Astrocyte (in vitro differentiated cells and primary cell): ENCODE results near the gene ZC3H18. TPM values are rescaled to one million over a fixed set of nuclear protein-coding genes. Genes with fewer than 3 reads are reported as not detected.

Source experiments
- DNase-seq: peaks from one replicate; pipeline ENCODE4 v3.0.0-alpha.2; 2010; ENCODE audit warnings: low read depth
- FAIRE-seq: peaks from 2 replicates; lab custom pipeline; 2011; peaks lifted over from hg19 to GRCh38; lab: Jason Lieb, UNC
- H2AFZ ChIP-seq: 2 replicates; pipeline ENCODE4 v1.6.0; 2012; ENCODE audit warnings: low read depth, low read length, inconsistent platforms
- H3K27ac ChIP-seq: 2 replicates; pipeline ENCODE4 v1.5.1; 2011; ENCODE audit warnings: low read depth, low read length, inconsistent platforms
- H3K27me3 ChIP-seq: 2 replicates; pipeline ENCODE4 v1.6.0; 2011; ENCODE audit warnings: low read length, inconsistent platforms; ENCODE audit not compliant: insufficient read depth
- H3K36me3 ChIP-seq: 2 replicates; pipeline ENCODE4 v1.5.1; 2011; ENCODE audit warnings: low read length, inconsistent platforms; ENCODE audit not compliant: insufficient read depth
- H3K4me1 ChIP-seq: 2 replicates; pipeline ENCODE4 v1.5.1; 2011; ENCODE audit warnings: low read length, inconsistent platforms; ENCODE audit not compliant: insufficient read depth
- H3K4me2 ChIP-seq: 2 replicates; pipeline ENCODE4 v1.6.0; 2012; ENCODE audit warnings: low read length, inconsistent platforms
- H3K4me3 ChIP-seq: 2 replicates; pipeline ENCODE4 v1.5.1; 2011; ENCODE audit warnings: low read depth, mild to moderate bottlenecking, low read length, inconsistent platforms; ENCODE audit not compliant: insufficient read depth
- H3K79me2 ChIP-seq: 2 replicates; pipeline ENCODE4 v1.6.0; 2012; ENCODE audit warnings: mild to moderate bottlenecking, low read length, inconsistent platforms; ENCODE audit not compliant: insufficient read depth
- H3K9ac ChIP-seq: 2 replicates; pipeline ENCODE4 v1.6.0; 2012; ENCODE audit warnings: mild to moderate bottlenecking, low read length, inconsistent platforms
- H3K9me3 ChIP-seq: 2 replicates; pipeline ENCODE4 v1.5.1; 2012; ENCODE audit warnings: low read depth, mild to moderate bottlenecking, low read length, inconsistent platforms; ENCODE audit not compliant: insufficient read depth
- H4K20me1 ChIP-seq: 2 replicates; pipeline ENCODE4 v1.6.0; 2012; ENCODE audit warnings: low read length, inconsistent platforms; ENCODE audit not compliant: insufficient read depth
- H3K27ac Mint-ChIP-seq: one replicate; pipeline ENCODE4 v1.8.0; 2021; ENCODE audit warnings: mild to moderate bottlenecking, mixed read lengths; ENCODE audit not compliant: unreplicated experiment
- H3K27me3 Mint-ChIP-seq: one replicate; pipeline ENCODE4 v1.8.0; 2021; ENCODE audit warnings: low read depth, mixed read lengths; ENCODE audit not compliant: unreplicated experiment
- H3K36me3 Mint-ChIP-seq: one replicate; pipeline ENCODE4 v1.8.0; 2021; ENCODE audit warnings: low read depth, mixed read lengths; ENCODE audit not compliant: unreplicated experiment
- H3K4me1 Mint-ChIP-seq: one replicate; pipeline ENCODE4 v1.8.0; 2021; ENCODE audit warnings: low read depth, mixed read lengths; ENCODE audit not compliant: unreplicated experiment
- H3K4me3 Mint-ChIP-seq: one replicate; pipeline ENCODE4 v1.8.0; 2021; ENCODE audit warnings: mild to moderate bottlenecking, moderate library complexity, mixed read lengths; ENCODE audit not compliant: unreplicated experiment
- H3K9me3 Mint-ChIP-seq: one replicate; pipeline ENCODE4 v1.8.0; 2021; ENCODE audit warnings: mild to moderate bottlenecking, mixed read lengths; ENCODE audit not compliant: unreplicated experiment
- CTCF ChIP-seq: IDR thresholded peaks from 2 replicates; pipeline ENCODE4 v1.5.1; 2011; ENCODE audit warnings: low read depth, mild to moderate bottlenecking, inconsistent platforms, low read length, moderate library complexity; ENCODE audit not compliant: insufficient read depth
- EZH2 ChIP-seq: IDR thresholded peaks from 2 replicates; pipeline ENCODE4 v1.6.1; 2012; ENCODE audit warnings: mild to moderate bottlenecking, low read length, inconsistent platforms; ENCODE audit not compliant: insufficient read depth
- total RNA-seq: library from RNA; stranded (reverse); gene quantifications from 2 replicates; pipeline ENCODE4 v1.2.1, GENCODE V29; 2021

The ZC3H18 gene
- total RNA-seq, 1 donor from 2014 or later: 32.8 TPM

DNA sequence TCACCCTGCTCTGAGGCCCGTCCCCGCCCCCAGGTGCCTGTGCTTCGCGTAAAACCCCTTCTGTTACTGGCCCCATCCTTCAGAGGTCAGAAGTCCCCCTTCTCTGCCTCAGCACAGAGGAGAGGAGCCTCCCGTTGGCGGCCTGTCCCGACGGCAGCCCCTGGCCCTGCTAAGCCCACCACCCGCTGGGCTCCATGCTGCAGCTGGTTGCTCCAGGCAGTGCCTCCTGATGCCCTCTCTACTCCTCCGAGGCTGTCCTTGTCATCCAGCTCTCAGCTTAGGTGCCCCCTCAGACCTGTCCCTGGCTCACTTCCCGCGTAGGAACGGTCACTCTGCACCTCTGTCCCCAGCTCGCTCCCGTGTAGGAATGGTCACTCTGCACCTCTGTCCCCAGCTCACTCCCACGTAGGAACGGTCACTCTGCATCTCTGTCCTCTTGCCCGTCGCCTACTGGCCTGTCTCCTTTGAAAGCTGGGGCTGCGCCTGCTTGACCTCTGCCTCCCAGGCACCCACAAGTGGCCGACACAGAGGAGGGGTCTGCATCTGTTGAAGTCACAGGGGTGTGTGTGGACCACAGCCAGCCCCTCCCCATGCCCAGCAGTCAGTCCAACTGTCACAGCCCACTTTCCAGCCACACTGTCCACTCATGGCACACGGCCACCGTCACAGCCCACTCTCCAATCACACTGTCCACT, 31.7 kb upstream of the ZC3H18 start:
- DNase-seq (no peak), FAIRE-seq (no peak)
- peak overlapping the region; percentile 36 for H3K27ac Mint-ChIP-seq

DNA sequence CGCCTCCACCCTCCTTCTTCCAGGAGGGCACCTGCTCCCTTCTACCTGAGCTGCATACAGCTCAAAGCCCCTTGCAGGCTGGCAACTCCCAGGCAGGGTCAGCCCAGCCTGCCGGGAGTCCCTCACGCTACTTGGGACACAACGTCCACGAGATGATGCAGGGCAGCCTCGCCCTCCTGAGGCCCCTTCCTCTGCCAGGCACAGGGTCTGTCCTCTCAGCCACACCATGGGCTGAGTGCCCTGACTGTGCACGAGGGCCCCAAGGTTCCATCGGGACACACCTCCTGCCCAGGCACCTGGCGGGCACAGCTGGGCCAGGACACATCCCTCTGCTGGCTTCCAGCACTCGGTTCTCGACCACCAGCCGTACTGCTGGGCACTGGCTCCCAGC, 30.9 kb upstream of the ZC3H18 start:
- Histone ChIP-seq H3K27ac (no peak overlapping the region), H3K9me3 (peaks cover 10% of the 10 kb centered on the region), H3K4me3 (no peak overlapping the region), H3K9ac (no peak overlapping the region), H3K27me3 (peaks cover 28% of the 10 kb centered on the region), H3K4me1 (peaks cover 6% of the 10 kb centered on the region), H3K79me2 (no peaks in the 10 kb centered on the region), H3K4me2 (no peak overlapping the region), H2AFZ (no peak overlapping the region), H4K20me1 (peaks cover 9% of the 10 kb centered on the region), H3K36me3 (no peaks in the 10 kb centered on the region)
- peaks cover 8% of the 10 kb centered on the region for H3K36me3 Mint-ChIP-seq
- H3K4me3 Mint-ChIP-seq: no peak overlapping the region
- FAIRE-seq (no peak), DNase-seq (no peak)
- H3K4me1 Mint-ChIP-seq: peaks cover 4% of the 10 kb centered on the region
- H3K27me3 Mint-ChIP-seq: peaks cover 18% of the 10 kb centered on the region
- TF ChIP-seq EZH2 (no peak), CTCF (no peak)
- H3K27ac Mint-ChIP-seq: no peak overlapping the region
- H3K9me3 Mint-ChIP-seq: peaks cover 20% of the 10 kb centered on the region

More for the DNA sequence above, 31.7 kb upstream of the ZC3H18 start:
- peaks cover 4% of the 10 kb centered on the region for H3K4me1 Mint-ChIP-seq
- peaks cover 10% of the 10 kb centered on the region for H3K9me3 ChIP-seq
- H3K4me2 ChIP-seq: no peak overlapping the region
- H3K36me3 ChIP-seq: no peaks in the 10 kb centered on the region
- peaks cover 9% of the 10 kb centered on the region for H4K20me1 ChIP-seq
- H3K4me1 ChIP-seq: peaks cover 6% of the 10 kb centered on the region
- H3K27me3 Mint-ChIP-seq: peaks cover 18% of the 10 kb centered on the region
- peaks cover 28% of the 10 kb centered on the region for H3K27me3 ChIP-seq
- no peaks in the 10 kb centered on the region for H3K79me2 ChIP-seq
- peaks cover 17% of the 10 kb centered on the region for H3K9me3 Mint-ChIP-seq
- peaks cover 8% of the 10 kb centered on the region for H3K36me3 Mint-ChIP-seq
- no peak overlapping the region for H3K4me3 Mint-ChIP-seq
- no peak overlapping the region for H3K27ac ChIP-seq
- no peak overlapping the region for H3K4me3 ChIP-seq
- H2AFZ ChIP-seq: no peak overlapping the region
- no peak for TF ChIP-seq EZH2
- TF ChIP-seq CTCF: no peak
- no peak overlapping the region for H3K9ac ChIP-seq
